HG03064 (cell line): ENCODE results near the gene WDR62.

Source experiments
- ATAC-seq: cut with Tn5 transposase; IDR thresholded peaks from one replicate; pipeline ENCODE4 v1.9.1; 2021; ENCODE audit warnings: low read depth; ENCODE audit not compliant: unreplicated experiment

Gene WDR62

GRCh38 chr19:36073121-36073876, 18.6 kb downstream of the WDR62 start:
- no peak for ATAC-seq

GRCh38 chr19:36079389-36079945, 24.8 kb downstream of the WDR62 start:
- ATAC-seq = no peak

- no peak for ATAC-seq
These were observed 26.7 kb downstream of the WDR62 start for GRCh38 chr19:36081385-36081784.

- no peak for ATAC-seq
These were observed 27.2 kb downstream of the WDR62 start for GRCh38 chr19:36081894-36082293.

- ATAC-seq = no peak
These were observed 28.2 kb downstream of the WDR62 start for GRCh38 chr19:36082916-36083315.

GRCh38 chr19:36084231-36085009, 29.7 kb downstream of the WDR62 start:
- no peak for ATAC-seq

GRCh38 chr19:36086326-36086725, 31.6 kb downstream of the WDR62 start:
- ATAC-seq = no peak

- no peak for ATAC-seq
These were observed 35.1 kb downstream of the WDR62 start for GRCh38 chr19:36089847-36090246.

GRCh38 chr19:36090910-36091695, 36.4 kb downstream of the WDR62 start:
- ATAC-seq = no peak

- no peak for ATAC-seq
These were observed 37.9 kb downstream of the WDR62 start for GRCh38 chr19:36092566-36092965.

- no peak for ATAC-seq
These were observed 38.5 kb downstream of the WDR62 start for GRCh38 chr19:36093146-36093662.

GRCh38 chr19:36093687-36094086, 39.0 kb downstream of the WDR62 start:
- no peak for ATAC-seq

- no peak for ATAC-seq
These were observed 42.3 kb downstream of the WDR62 start for GRCh38 chr19:36097036-36097435.

- no peak for ATAC-seq
These were observed 44.6 kb downstream of the WDR62 start for GRCh38 chr19:36099166-36099785.

- ATAC-seq = no peak
These were observed 45.8 kb downstream of the WDR62 start for GRCh38 chr19:36100476-36100875.

- no peak for ATAC-seq
These were observed 47.0 kb downstream of the WDR62 start for GRCh38 chr19:36101550-36102327.

- ATAC-seq = no peak
These were observed 48.4 kb downstream of the WDR62 start for GRCh38 chr19:36103040-36103626.

GRCh38 chr19:36103842-36104552, 49.3 kb downstream of the WDR62 start:
- ATAC-seq = no peak
